K562 (cell line): ENCODE results near the gene FAM200B. TPM values are rescaled to one million over a fixed set of nuclear protein-coding genes. Genes with fewer than 3 reads are reported as not detected.

Source experiments
- ARID2 ChIP-seq: fragments of 450-650 bp; IDR thresholded peaks from 2 replicates; pipeline ENCODE4 v1.6.1; 2017; ENCODE audit warnings: antibody characterized with exemption, mild to moderate bottlenecking
- ETV5 ChIP-seq: sonication (generic); formaldehyde crosslinking; IDR thresholded peaks from 2 replicates; pipeline ENCODE4 v1.4.0; 2020; ENCODE audit warnings: low read depth, mild to moderate bottlenecking, missing genetic modification reagents
- FOXA1 ChIP-seq: fragments of 450-650 bp; IDR thresholded peaks from 2 replicates; pipeline ENCODE4 v1.6.1; 2016; ENCODE audit warnings: mild to moderate bottlenecking, borderline replicate concordance
- RBM17 ChIP-seq: fragments of 200-400 bp; formaldehyde crosslinking; IDR thresholded peaks from 2 replicates; pipeline ENCODE4 v1.6.1; 2017; ENCODE audit warnings: low read depth, mild to moderate bottlenecking, low read length, borderline replicate concordance
- ZNF224 ChIP-seq: sonication (generic); formaldehyde crosslinking; IDR thresholded peaks from 2 replicates; pipeline ENCODE4 v1.8.0; 2022; ENCODE audit warnings: mild to moderate bottlenecking, missing genetic modification reagents
- polyA plus RNA-seq, 8 experiments: library from polyadenylated mRNA; depleted of rRNA in 4 of 8; stranded (reverse) in 5 of 8; unstranded in 3 of 8; fragments of >200 nt; fragmentation: Nextera tagmentation in 2 of 8; fragmentation: Illumina TruSeq in 1 of 8; extraction: Ambion mirVana in 2 of 8; extraction: Trizol in 1 of 8; gene quantifications; 2 replicates each; pipeline versions ENCODE4 v1.2.1 to v1.2.3, GENCODE V29; 2011 to 2014; ENCODE audit warnings: inconsistent platforms in 1 of 8, missing spikeins in 1 of 8
- total RNA-seq, 7 experiments: library from RNA; depleted of rRNA in 6 of 7; stranded (reverse); fragments of >200 nt in 6 of 7; fragmentation: Illumina TruSeq in 2 of 7; extraction: Trizol in 2 of 7; gene quantifications; 2 replicates each; pipeline versions ENCODE4 v1.2.1 to v1.2.3, GENCODE V29; 2011 to 2021; ENCODE audit warnings: low replicate concordance in 1 of 7
- TF ChIP-seq, protein P1 (sequence below), 2 experiments: fragments of 450-650 bp in 1 of 2; IDR thresholded peaks; 2 replicates each; pipeline ENCODE4 v1.6.1; 2011 to 2017; ENCODE audit warnings: low read depth in 2 of 2, antibody characterized with exemption in 1 of 2, borderline replicate concordance in 1 of 2, low read length in 1 of 2, mild to moderate bottlenecking in 1 of 2, mixed read lengths in 1 of 2; ENCODE audit not compliant: control insufficient read depth in 1 of 2
- TF ChIP-seq, protein P2 (sequence below): fragments of 250-450 bp; sonication (Bioruptor Pico); IDR thresholded peaks from 2 replicates; pipeline ENCODE4 v1.8.0; 2022; ENCODE audit warnings: moderate library complexity, mild to moderate bottlenecking, inconsistent platforms

FAM200B gene
- total and polyA plus RNA-seq, 9 of the 15 experiments (the other 6 are each of a cell fraction or from before 2014, with no cell fraction given): 17.4 to 48.0 (median 25.5) TPM

GRCh38 chr4:15725608-15726007, 44.0 kb downstream of the FAM200B start (continued):
- TF ChIP-seq, protein P1, sequence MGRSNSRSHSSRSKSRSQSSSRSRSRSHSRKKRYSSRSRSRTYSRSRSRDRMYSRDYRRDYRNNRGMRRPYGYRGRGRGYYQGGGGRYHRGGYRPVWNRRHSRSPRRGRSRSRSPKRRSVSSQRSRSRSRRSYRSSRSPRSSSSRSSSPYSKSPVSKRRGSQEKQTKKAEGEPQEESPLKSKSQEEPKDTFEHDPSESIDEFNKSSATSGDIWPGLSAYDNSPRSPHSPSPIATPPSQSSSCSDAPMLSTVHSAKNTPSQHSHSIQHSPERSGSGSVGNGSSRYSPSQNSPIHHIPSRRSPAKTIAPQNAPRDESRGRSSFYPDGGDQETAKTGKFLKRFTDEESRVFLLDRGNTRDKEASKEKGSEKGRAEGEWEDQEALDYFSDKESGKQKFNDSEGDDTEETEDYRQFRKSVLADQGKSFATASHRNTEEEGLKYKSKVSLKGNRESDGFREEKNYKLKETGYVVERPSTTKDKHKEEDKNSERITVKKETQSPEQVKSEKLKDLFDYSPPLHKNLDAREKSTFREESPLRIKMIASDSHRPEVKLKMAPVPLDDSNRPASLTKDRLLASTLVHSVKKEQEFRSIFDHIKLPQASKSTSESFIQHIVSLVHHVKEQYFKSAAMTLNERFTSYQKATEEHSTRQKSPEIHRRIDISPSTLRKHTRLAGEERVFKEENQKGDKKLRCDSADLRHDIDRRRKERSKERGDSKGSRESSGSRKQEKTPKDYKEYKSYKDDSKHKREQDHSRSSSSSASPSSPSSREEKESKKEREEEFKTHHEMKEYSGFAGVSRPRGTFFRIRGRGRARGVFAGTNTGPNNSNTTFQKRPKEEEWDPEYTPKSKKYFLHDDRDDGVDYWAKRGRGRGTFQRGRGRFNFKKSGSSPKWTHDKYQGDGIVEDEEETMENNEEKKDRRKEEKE (IDR thresholded peaks at IDR 0.05; ENCODE audit: borderline replicate concordance in 1 of 2, control insufficient read depth in 1 of 2, low read depth in 2 of 2, low read length in 1 of 2): no peak
- TF ChIP-seq FOXA1: no peak
- TF ChIP-seq ETV5: no peak
- TF ChIP-seq ARID2: no peak
- TF ChIP-seq RBM17: no peak
- no peak for TF ChIP-seq ZNF224
- TF ChIP-seq, protein P2, sequence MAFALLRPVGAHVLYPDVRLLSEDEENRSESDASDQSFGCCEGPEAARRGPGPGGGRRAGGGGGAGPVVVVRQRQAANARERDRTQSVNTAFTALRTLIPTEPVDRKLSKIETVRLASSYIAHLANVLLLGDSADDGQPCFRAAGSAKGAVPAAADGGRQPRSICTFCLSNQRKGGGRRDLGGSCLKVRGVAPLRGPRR (CRISPR knock-in tag): no peak
